ENCODE results near the gene HEPACAM.

The HEPACAM gene

GRCh38 chr11:124922831-124923230 is 13.0 kb downstream of the HEPACAM start:
- no peak overlapping the region for H3K4me3 ChIP-seq (ENCODE audit: low read length)
- H3K9me2 ChIP-seq (replicated peaks; ENCODE audit: control insufficient read depth, low read length) = no peaks in the 10 kb centered on the region
- H4K20me1 ChIP-seq (ENCODE audit: control insufficient read depth, insufficient read depth, low read depth, low read length) = no peaks in the 10 kb centered on the region
- no peak overlapping the region for H3K4me2 ChIP-seq (ENCODE audit: low read length)
- no peak for TF ChIP-seq EZH2phosphoT487 (IDR thresholded peaks at IDR 0.05; ENCODE audit: borderline replicate concordance, low read length)
- TF ChIP-seq CTCF (IDR thresholded peaks at IDR 0.05; ENCODE audit: low read depth, low read length, poor library complexity, severe bottlenecking) = no peak
- H3K27me3 ChIP-seq (ENCODE audit: control insufficient read depth, low read length) = peaks cover 3% of the 10 kb centered on the region; the same call in 1 of the 2 replicates
- H3K27ac ChIP-seq (ENCODE audit: low read depth, low read length) = no peak overlapping the region
- H3K4me1 ChIP-seq (ENCODE audit: control insufficient read depth, low read length) = no peaks in the 10 kb centered on the region
- no peaks in the 10 kb centered on the region for H3F3A ChIP-seq (ENCODE audit: control insufficient read depth, insufficient read depth)
- no peaks in the 10 kb centered on the region for H3K36me3 ChIP-seq (ENCODE audit: control insufficient read depth, low read length)
- H3K9me3 ChIP-seq (ENCODE audit: control insufficient read depth, insufficient read depth, low read length) = no peaks in the 10 kb centered on the region
- H3K79me2 ChIP-seq (ENCODE audit: control insufficient read depth, low read length) = no peaks in the 10 kb centered on the region

GRCh38 chr11:124920870-124921609 is 14.8 kb downstream of the HEPACAM start:
- H3K4me2 ChIP-seq (ENCODE audit: low read length) = no peak overlapping the region
- no peaks in the 10 kb centered on the region for H3K9me3 ChIP-seq (ENCODE audit: control insufficient read depth, insufficient read depth, low read length)
- H3K9me2 ChIP-seq (replicated peaks; ENCODE audit: control insufficient read depth, low read length) = no peaks in the 10 kb centered on the region
- H3K27ac ChIP-seq (ENCODE audit: low read depth, low read length) = no peak overlapping the region
- H3K79me2 ChIP-seq (ENCODE audit: control insufficient read depth, low read length) = no peaks in the 10 kb centered on the region
- TF ChIP-seq CTCF (IDR thresholded peaks at IDR 0.05; ENCODE audit: low read depth, low read length, poor library complexity, severe bottlenecking) (no peak), EZH2phosphoT487 (IDR thresholded peaks at IDR 0.05; ENCODE audit: borderline replicate concordance, low read length) (no peak)
- H3F3A ChIP-seq (ENCODE audit: control insufficient read depth, insufficient read depth) = no peaks in the 10 kb centered on the region
- peaks cover 3% of the 10 kb centered on the region; the same call in 1 of the 2 replicates for H3K27me3 ChIP-seq (ENCODE audit: control insufficient read depth, low read length)
- no peaks in the 10 kb centered on the region for H3K4me1 ChIP-seq (ENCODE audit: control insufficient read depth, low read length)
- H4K20me1 ChIP-seq (ENCODE audit: control insufficient read depth, insufficient read depth, low read depth, low read length) = no peaks in the 10 kb centered on the region
- no peaks in the 10 kb centered on the region for H3K36me3 ChIP-seq (ENCODE audit: control insufficient read depth, low read length)
- H3K4me3 ChIP-seq (ENCODE audit: low read length) = no peak overlapping the region

GRCh38 chr11:124920356-124920755 is 15.5 kb downstream of the HEPACAM start:
- Histone ChIP-seq H3F3A (ENCODE audit: control insufficient read depth, insufficient read depth) (no peaks in the 10 kb centered on the region), H3K4me3 (ENCODE audit: low read length) (no peak overlapping the region), H3K9me2 (replicated peaks; ENCODE audit: control insufficient read depth, low read length) (no peaks in the 10 kb centered on the region), H4K20me1 (ENCODE audit: control insufficient read depth, insufficient read depth, low read depth, low read length) (no peaks in the 10 kb centered on the region), H3K36me3 (ENCODE audit: control insufficient read depth, low read length) (no peaks in the 10 kb centered on the region), H3K79me2 (ENCODE audit: control insufficient read depth, low read length) (no peaks in the 10 kb centered on the region), H3K27me3 (ENCODE audit: control insufficient read depth, low read length) (peaks cover 3% of the 10 kb centered on the region; the same call in 1 of the 2 replicates), H3K9me3 (ENCODE audit: control insufficient read depth, insufficient read depth, low read length) (no peaks in the 10 kb centered on the region), H3K4me2 (ENCODE audit: low read length) (no peak overlapping the region), H3K27ac (ENCODE audit: low read depth, low read length) (no peak overlapping the region), H3K4me1 (ENCODE audit: control insufficient read depth, low read length) (no peaks in the 10 kb centered on the region)
- TF ChIP-seq EZH2phosphoT487 (IDR thresholded peaks at IDR 0.05; ENCODE audit: borderline replicate concordance, low read length) (no peak), CTCF (IDR thresholded peaks at IDR 0.05; ENCODE audit: low read depth, low read length, poor library complexity, severe bottlenecking) (no peak)
